ENCODE measurements around the gene ZBTB20.

DNA sequence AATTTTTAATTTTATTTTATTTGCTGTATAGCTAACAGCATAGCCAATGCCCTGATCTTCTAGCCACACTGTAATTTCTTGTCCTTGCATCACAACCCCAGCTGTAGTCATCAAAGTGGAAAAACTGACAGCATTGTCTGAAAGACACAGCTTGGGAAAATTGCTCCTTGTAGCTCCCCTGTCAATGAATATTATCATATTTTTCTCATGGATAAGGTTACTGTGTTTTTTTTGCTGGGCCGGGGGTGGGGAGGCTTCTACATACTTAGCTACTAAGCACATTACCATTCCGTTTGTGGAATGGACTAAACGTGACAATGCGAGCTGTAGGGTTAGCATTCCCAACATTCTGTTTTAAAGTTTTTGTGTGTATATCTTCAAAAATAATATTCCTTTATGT lies 472.0 kb downstream of the ZBTB20 start:
- TF ChIP-seq EP300 (IDR thresholded peaks at IDR 0.05) (no peak), POLR2A (IDR thresholded peaks at IDR 0.05) (no peak)
- TF ChIP-seq, protein P1, sequence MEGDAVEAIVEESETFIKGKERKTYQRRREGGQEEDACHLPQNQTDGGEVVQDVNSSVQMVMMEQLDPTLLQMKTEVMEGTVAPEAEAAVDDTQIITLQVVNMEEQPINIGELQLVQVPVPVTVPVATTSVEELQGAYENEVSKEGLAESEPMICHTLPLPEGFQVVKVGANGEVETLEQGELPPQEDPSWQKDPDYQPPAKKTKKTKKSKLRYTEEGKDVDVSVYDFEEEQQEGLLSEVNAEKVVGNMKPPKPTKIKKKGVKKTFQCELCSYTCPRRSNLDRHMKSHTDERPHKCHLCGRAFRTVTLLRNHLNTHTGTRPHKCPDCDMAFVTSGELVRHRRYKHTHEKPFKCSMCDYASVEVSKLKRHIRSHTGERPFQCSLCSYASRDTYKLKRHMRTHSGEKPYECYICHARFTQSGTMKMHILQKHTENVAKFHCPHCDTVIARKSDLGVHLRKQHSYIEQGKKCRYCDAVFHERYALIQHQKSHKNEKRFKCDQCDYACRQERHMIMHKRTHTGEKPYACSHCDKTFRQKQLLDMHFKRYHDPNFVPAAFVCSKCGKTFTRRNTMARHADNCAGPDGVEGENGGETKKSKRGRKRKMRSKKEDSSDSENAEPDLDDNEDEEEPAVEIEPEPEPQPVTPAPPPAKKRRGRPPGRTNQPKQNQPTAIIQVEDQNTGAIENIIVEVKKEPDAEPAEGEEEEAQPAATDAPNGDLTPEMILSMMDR (IDR thresholded peaks at IDR 0.05) = no peak
